Activated CD4-positive, alpha-beta memory T cell treated with anti-CD3 and anti-CD28 coated beads, Interleukin-2, amount 10 ng/mL, durations not matched to agents 7 days and 5 days (primary cell): ENCODE results near the gene ACTG1. TPM values are rescaled to one million over a fixed set of nuclear protein-coding genes. Genes with fewer than 3 reads are reported as not detected.

Source experiments
- CTCF ChIA-PET: fragments of 350-600 bp; sonication (Branson Sonifier 250); formaldehyde crosslinking; loops from one replicate; lab custom pipeline; 2021; ENCODE audit warnings: antibody characterized with exemption, inconsistent platforms; lab: Charles Lee
- POLR2A ChIA-PET: fragments of 350-600 bp; sonication (Branson Sonifier 250); formaldehyde crosslinking; loops from one replicate; lab custom pipeline; 2021; ENCODE audit warnings: antibody characterized with exemption; lab: Charles Lee
- DNase-seq: peaks from one replicate; pipeline ENCODE4 v3.0.0-alpha.2; 2020
- H3K27ac Mint-ChIP-seq: one replicate; pipeline ENCODE4 v1.8.0; 2021; ENCODE audit warnings: mild to moderate bottlenecking, mixed read lengths
- H3K27me3 Mint-ChIP-seq: one replicate; pipeline ENCODE4 v1.8.0; 2021; ENCODE audit warnings: mixed read lengths
- H3K36me3 Mint-ChIP-seq: one replicate; pipeline ENCODE4 v1.8.0; 2021; ENCODE audit warnings: low read depth, mixed read lengths
- H3K4me1 Mint-ChIP-seq: one replicate; pipeline ENCODE4 v1.8.0; 2021; ENCODE audit warnings: mixed read lengths
- H3K4me3 Mint-ChIP-seq: one replicate; pipeline ENCODE4 v1.8.0; 2021; ENCODE audit warnings: mild to moderate bottlenecking, mixed read lengths
- H3K9me3 Mint-ChIP-seq: one replicate; pipeline ENCODE4 v1.8.0; 2021; ENCODE audit warnings: mixed read lengths
- total RNA-seq, 2 experiments: library from RNA; stranded (reverse); gene quantifications; one replicate each; pipeline ENCODE4 v1.2.3, GENCODE V29; 2021

Gene ACTG1
- total RNA-seq: 1,000 to 10,000 TPM; 3,658 to 3,769 TPM

DNA sequence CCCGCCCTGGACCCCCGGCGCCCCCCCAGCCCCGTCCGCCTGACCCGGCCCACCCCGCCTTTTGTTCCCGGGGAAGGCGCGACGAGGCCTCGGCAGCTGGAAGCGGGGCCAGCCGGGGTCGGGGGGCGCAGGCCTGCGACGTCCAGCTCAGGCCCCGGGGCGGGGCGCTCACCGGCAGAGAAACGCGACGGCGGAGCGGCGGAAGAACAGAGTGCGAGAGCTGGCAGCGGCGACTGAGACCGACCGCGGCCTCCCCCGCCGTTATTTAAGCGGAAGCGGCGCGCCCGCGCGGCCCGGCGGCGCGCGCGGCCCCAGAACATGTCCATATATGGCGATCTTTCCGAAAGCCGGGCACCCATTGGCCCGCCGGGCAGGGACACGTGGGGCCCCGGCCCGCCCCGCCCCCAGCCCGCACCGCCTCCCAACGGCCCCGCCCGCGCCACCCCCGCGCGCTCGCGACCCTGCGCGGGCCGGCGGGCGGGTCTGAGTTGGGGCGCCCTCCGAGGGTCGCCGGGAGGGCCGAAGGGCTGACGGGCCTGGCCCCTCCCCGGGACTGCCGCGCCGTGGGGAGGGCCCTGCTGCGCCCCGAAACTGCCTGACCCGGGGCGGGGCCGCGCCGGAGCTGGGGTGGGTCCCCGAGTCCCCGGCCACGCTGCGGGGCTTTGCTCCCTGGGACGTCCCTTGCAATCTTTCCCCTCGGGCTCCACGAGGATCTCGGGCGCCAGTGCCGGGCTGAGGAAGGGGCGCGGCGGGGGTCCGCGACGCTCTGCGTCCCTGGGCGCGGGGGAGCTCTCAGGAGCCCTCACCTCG is at the start of gene ACTG1:
Gene ACTG1 (minus strand): TSS at position 238 of the 810 bp plus-strand sequence. CDS start 445 bp downstream, outside the sequence.
- ChIA-PET CTCF (interaction anchor here (1.3 kb wide), 1 partner anchor 9 kb away, joined by 3 read pairs; no protein-coding TSS in a partner anchor), POLR2A (interaction anchor here (0.8 to 4.2 kb wide), 19 partner anchors 12 to 1367 kb away, joined by 3 to 24 read pairs (median 3); partner anchors contain the start of genes ARL16, BAHCC1, FAAP100 and HGS)
- Mint-ChIP-seq H3K4me1 (peaks cover 39% of the 10 kb centered on the region), H3K36me3 (peaks cover 49% of the 10 kb centered on the region), H3K27me3 (no peaks in the 10 kb centered on the region), H3K4me3 (peak within 1 kb of the TSS; percentile 93), H3K27ac (peak within 1 kb of the TSS; percentile 90), H3K9me3 (no peaks in the 10 kb centered on the region)
- peak; percentile 92 for DNase-seq

DNA sequence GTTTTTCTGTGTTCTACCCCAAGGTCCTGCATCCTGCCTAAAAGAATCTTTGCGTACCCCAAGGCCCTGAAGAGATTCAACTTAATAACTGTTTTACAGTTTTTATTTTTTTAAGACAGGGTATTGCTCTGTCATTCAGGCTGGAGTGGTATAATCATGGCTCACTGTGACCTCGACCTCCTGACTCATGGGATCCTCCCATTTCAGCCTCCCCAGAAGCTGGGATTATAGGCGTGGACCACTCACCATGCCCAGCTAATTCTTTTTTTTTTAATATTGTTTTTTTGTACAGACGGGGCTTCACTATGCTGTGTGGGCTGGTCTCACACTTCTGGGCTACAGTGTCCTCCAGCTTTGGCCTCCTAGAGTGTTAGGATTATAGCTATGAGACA is 48.9 kb upstream of the ACTG1 start:
- Mint-ChIP-seq H3K27ac (no peak overlapping the region), H3K9me3 (no peaks in the 10 kb centered on the region)
- POLR2A ChIA-PET: interaction anchor here (0.8 to 0.9 kb wide), 2 partner anchors 9 to 42 kb away, joined by 3 to 7 read pairs; partner anchors contain the start of gene FAAP100

DNA sequence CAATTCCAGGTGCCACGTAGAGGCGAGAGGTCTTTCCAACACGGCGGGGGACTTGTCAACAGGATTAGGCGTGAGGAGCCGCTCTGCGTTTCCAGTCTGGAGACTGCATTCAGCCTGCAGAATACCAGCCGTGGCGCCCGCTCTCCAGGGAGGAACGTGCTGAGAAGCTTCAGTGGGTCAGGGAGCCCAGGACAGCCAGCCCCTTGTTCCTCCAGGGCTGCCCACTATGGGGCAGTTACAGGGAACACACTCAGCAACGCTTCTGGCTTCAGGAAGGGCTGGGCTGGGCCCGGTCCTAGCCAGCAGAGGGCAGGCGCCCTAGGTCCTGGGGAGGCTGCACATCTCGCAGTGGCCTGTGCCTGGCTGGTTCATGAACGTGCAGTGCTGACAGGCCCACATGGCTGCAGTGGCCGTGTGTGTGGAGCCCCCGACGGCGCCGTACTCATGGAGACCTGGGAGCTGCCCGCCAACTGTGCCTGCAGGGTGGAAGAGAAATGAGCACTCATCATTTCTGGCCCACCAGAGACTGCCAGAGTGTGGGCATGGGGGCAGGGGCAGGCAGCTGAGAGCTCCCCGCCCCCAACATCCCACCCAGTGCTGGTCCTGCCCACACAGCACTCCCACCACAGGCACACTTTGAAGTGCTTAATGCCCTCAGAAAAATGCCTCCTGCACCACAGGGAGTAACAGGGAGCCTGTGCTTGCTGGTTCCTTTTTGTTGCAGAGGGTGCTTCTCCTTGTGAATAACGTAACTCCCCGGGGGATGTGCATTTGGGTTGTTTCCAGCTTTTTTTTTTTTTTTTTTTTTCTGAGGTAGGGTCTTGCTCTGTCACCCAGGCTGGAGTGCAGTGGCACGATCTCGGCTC is 46.6 kb upstream of the ACTG1 start:
- H3K36me3 Mint-ChIP-seq: peaks cover 26% of the 10 kb centered on the region
- no peak for DNase-seq
- ChIA-PET CTCF (no interaction called here), POLR2A (no interaction called here)
- H3K27ac Mint-ChIP-seq: no peak overlapping the region
- H3K27me3 Mint-ChIP-seq: no peaks in the 10 kb centered on the region
- H3K4me3 Mint-ChIP-seq: no peak overlapping the region
- H3K9me3 Mint-ChIP-seq: no peaks in the 10 kb centered on the region
- peaks cover 4% of the 10 kb centered on the region for H3K4me1 Mint-ChIP-seq

More for the DNA sequence above, 48.9 kb upstream of the ACTG1 start:
- Mint-ChIP-seq H3K4me3 (no peak overlapping the region), H3K27me3 (no peaks in the 10 kb centered on the region), H3K36me3 (peaks cover 46% of the 10 kb centered on the region), H3K4me1 (no peaks in the 10 kb centered on the region)
- no peak for DNase-seq
- CTCF ChIA-PET: interaction anchor here (1.2 to 2.3 kb wide), 2 partner anchors 10 to 40 kb away, joined by 3 to 7 read pairs; partner anchors contain the start of gene FAAP100

DNA sequence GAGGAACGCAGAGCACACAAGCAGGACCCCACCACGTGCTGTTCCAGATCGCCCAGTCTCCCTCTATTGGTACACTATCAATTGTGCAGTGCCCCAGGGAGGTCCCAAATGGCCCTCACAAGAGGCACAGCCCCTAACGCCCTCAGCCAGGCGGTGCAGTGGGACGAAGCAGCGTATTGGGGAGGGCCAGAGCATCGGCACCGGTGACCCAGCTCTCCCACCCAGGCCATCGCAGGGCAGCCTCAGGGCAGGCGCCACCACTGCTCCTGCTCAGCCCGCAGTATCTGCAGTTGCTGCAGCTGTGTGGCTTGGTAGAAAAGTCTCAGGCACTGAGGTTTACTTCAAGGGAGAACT is 45.5 kb upstream of the ACTG1 start:
- ChIA-PET CTCF (interaction anchor here (1.1 kb wide), 1 partner anchor 12 kb away, joined by 3 read pairs; no protein-coding TSS in a partner anchor), POLR2A (no interaction called here)
- Mint-ChIP-seq H3K27ac (no peak overlapping the region), H3K4me3 (no peak overlapping the region), H3K9me3 (no peaks in the 10 kb centered on the region), H3K27me3 (no peaks in the 10 kb centered on the region), H3K36me3 (peaks cover 26% of the 10 kb centered on the region), H3K4me1 (peaks cover 14% of the 10 kb centered on the region)
- no peak for DNase-seq

DNA sequence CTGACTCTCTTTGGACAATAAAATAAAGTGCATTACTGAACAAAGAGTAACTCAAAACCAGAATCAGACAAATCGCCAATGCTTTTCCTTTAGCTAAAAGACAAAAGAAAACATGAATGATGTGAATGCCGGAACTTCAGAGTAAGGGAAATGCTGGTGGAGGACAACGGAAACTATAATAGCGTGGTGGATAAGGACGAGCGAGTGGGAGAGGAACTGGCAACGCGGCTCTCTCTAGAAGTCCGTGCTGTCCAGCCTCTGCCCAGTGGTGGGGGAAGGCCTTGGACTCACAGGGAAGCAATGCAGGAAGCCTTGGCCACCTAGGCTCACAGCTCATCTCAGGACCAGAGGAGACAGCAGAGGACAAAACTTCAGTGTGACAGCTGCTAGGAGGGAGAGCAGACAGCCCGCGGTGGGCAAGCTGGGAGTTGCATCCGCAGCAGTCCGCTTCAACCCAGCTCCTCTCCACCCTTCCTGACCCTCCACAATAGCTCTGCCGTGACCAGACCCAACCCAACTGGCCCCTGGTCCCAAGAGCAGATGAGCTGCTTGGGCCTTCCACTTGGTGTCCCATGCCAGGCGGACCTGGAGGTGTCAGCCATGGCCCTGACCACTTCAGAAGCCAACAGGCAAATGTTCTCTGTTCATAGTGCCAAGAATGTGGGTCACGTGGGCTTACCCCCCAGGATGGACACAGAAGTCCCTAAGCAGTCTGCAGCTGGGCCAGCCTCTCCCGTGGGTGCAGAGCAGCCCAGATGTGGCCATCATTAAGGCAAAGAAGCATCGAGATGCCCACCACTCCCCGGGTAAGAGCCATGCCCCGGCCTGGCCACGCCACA is 44.9 kb upstream of the ACTG1 start:
- DNase-seq: no peak
- no peak overlapping the region for H3K4me3 Mint-ChIP-seq
- peaks cover 17% of the 10 kb centered on the region for H3K4me1 Mint-ChIP-seq
- ChIA-PET POLR2A (interaction anchor here (0.6 kb wide), 1 partner anchor 74 kb away, joined by 3 read pairs; no protein-coding TSS in a partner anchor), CTCF (interaction anchor here (1.1 to 1.2 kb wide), 2 partner anchors 11 to 44 kb away, joined by 3 read pairs; no protein-coding TSS in a partner anchor)
- H3K9me3 Mint-ChIP-seq: no peaks in the 10 kb centered on the region
- no peaks in the 10 kb centered on the region for H3K27me3 Mint-ChIP-seq
- peaks cover 23% of the 10 kb centered on the region for H3K36me3 Mint-ChIP-seq
- H3K27ac Mint-ChIP-seq: peak overlapping the region; percentile 4

DNA sequence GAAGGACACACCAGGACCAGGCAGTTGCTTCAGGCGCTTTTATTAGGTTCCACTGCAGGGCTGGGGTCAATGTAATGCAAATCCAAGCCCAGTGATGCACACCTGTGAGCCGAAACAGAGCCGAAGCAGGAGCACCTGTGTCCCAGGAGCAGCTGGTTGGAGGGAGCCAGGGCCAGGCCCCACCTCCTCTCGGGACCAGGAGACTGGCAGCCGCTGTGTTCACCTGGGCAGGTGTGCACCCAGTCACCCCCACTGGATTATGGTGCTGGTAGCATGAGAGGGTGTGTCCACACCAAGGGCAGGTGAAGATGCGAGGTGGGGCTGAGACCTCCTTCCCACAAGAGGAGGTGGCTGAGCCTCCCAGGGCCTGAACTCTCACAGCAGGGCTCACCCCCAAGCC is 44.3 kb upstream of the ACTG1 start:
- no peak for DNase-seq
- no peaks in the 10 kb centered on the region for H3K27me3 Mint-ChIP-seq
- peak overlapping the region; percentile 4 for H3K27ac Mint-ChIP-seq
- ChIA-PET POLR2A (no interaction called here), CTCF (interaction anchor here (1.1 to 1.2 kb wide), 2 partner anchors 11 to 44 kb away, joined by 3 read pairs; no protein-coding TSS in a partner anchor)
- peaks cover 17% of the 10 kb centered on the region for H3K4me1 Mint-ChIP-seq
- H3K36me3 Mint-ChIP-seq: peaks cover 21% of the 10 kb centered on the region
- no peak overlapping the region for H3K4me3 Mint-ChIP-seq
- no peaks in the 10 kb centered on the region for H3K9me3 Mint-ChIP-seq

DNA sequence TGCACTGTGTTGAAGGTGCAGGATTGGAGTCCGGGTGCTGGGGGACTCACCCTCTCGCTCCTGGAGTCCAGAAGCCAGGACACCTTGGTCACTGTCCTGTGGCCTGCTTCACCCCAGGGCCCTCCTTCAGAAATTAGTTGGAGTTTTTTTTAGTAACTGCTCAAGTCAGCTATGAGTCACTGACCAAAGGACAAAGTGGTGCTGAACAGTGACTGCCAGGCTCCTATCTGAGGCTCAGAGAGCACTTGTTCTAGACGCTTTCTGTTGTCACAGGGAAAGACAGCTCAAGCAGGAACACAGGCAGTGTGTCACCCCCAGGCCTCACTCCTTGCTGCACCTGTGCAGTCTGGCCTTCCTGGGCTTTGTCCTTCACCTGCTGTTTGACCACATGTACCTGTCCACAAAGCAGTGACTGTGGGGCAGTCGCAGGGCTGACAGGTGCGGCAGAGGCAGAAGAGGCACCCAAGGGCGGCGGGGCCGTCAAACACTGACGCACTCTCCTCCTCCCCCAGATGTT is 43.6 kb upstream of the ACTG1 start:
- H3K27me3 Mint-ChIP-seq: no peaks in the 10 kb centered on the region
- no peak overlapping the region for H3K27ac Mint-ChIP-seq
- H3K4me3 Mint-ChIP-seq: no peak overlapping the region
- CTCF ChIA-PET: no interaction called here
- DNase-seq: no peak
- peaks cover 20% of the 10 kb centered on the region for H3K4me1 Mint-ChIP-seq
- peaks cover 18% of the 10 kb centered on the region for H3K36me3 Mint-ChIP-seq
- H3K9me3 Mint-ChIP-seq: no peaks in the 10 kb centered on the region
- POLR2A ChIA-PET: no interaction called here

DNA sequence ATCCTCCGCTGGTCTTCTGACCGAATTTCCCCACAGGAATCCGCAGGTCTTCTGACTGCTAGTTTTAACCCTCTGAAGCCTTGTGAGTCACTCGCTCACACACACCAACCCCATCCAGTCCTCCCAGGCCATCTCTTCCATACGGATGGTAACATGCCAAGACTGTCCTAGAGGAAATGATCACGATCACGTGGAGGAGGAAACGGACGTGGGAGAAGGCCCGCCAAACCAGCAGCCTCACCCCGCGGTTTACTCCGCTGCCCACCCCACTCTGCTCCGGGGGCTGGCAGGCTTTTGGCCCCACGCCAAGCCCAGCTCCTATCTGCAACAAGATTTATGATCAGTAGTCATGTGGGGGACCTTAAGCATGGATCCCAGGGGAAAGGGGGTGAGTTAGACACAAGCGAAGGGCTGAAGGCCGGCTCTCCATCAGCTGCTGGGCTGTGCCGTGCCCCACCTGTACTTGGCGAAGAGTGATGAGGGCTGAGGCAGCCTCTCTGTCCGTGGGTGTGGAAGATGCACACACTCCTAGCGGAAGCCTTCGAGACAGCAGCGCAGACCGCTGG is 41.1 kb upstream of the ACTG1 start:
- no peaks in the 10 kb centered on the region for H3K9me3 Mint-ChIP-seq
- peaks cover 22% of the 10 kb centered on the region for H3K36me3 Mint-ChIP-seq
- peak overlapping the region; percentile 83 for H3K4me3 Mint-ChIP-seq
- DNase-seq: no peak
- H3K4me1 Mint-ChIP-seq: peaks cover 35% of the 10 kb centered on the region
- ChIA-PET CTCF (no interaction called here), POLR2A (interaction anchor here (2.3 kb wide), 1 partner anchor 43 kb away, joined by 24 read pairs; the partner anchor contains the start of gene ACTG1)
- H3K27ac Mint-ChIP-seq: peak overlapping the region; percentile 89
- no peaks in the 10 kb centered on the region for H3K27me3 Mint-ChIP-seq

DNA sequence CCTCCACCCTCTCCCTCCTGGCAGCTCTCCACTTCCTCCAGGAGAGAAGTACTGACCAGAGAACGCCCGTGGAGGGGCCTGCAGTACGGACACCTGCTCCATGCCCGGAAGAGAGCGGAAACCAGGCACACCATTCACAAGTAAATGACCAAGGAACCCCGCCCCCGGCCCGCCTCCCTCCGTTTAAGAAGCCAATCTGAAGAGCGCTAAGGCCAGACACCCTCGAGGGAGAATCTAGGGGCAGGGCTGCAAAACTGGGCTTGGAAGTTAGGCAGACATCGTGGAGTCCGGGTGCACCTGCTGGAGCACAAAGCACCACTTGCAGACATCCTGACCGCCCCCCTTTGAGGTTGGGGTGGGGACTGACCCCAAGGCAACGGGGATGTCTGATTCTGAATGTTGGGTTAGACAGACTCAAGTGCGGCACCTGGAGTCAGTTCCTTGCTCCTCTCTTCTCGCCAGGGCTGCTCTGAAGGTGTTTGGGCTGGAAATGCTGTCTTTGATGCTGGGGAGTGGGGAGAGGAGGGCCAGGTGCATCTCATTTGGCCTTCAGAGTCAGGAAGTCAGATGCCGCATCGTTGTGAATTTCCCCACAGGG is 40.5 kb upstream of the ACTG1 start:
- Mint-ChIP-seq H3K9me3 (no peaks in the 10 kb centered on the region), H3K4me3 (peak overlapping the region; percentile 83), H3K27ac (peak overlapping the region; percentile 89), H3K4me1 (peaks cover 35% of the 10 kb centered on the region), H3K36me3 (peaks cover 19% of the 10 kb centered on the region), H3K27me3 (no peaks in the 10 kb centered on the region)
- ChIA-PET POLR2A (interaction anchor here (0.8 to 2.5 kb wide), 8 partner anchors 8 to 307 kb away, joined by 3 to 24 read pairs (median 4); partner anchors contain the start of gene ACTG1), CTCF (interaction anchor here (1.2 to 2.2 kb wide), 3 partner anchors 9 to 48 kb away, joined by 4 to 7 read pairs (median 4); no protein-coding TSS in a partner anchor)
- peak; percentile 85 for DNase-seq

DNA sequence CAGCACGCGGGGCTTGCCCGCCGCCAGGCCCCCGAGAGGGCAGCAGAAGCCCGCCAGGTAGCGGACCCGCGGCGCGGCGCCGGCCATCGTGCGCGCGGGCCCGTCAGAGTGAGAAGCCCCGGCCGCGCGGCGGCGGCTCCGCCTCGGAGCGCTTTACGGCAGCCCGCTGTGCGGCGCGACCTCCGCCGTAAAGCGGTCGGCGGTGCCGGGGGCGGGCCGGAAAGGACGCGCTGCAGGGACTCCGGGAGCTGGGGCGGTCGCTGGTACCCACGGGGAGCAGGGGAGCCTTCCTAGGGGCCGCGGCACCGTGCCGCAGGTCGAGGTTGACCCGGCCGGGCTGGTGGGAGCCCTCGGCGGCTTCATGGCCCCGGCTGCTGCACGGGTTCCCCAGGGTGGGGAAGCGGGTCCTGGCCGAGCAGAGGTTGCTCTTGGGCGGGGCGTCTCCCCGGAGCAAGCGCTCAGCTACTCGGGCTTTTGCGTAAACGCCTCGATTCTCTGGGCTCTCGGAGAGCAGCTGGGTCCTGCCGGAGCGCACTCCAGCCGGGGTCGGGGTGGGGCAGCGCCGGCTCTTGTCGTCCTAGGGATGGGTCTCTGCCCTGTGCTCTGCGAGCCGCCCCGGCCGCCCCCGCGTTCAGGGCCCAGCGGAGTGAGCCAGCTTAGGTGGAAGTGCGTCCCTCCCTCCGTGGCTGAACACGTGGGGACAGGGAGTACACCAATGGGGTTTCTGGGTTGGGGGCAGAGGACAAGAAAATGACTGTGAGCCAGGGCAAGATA is 39.8 kb upstream of the ACTG1 start, which contains the start of gene FAAP100:
Gene FAAP100 (minus strand): TSS at position 110 of the 774 bp plus-strand sequence. CDS start 23 bp downstream, at position 87.
- POLR2A ChIA-PET: interaction anchor here (0.8 to 2.5 kb wide), 15 partner anchors 9 to 306 kb away, joined by 3 to 24 read pairs (median 4); partner anchors contain the start of genes ACTG1, ARL16 and HGS
- CTCF ChIA-PET: interaction anchor here (0.8 to 2.2 kb wide), 5 partner anchors 10 to 68 kb away, joined by 3 to 9 read pairs (median 4); no protein-coding TSS in a partner anchor
- DNase-seq: peak; percentile 86
- Mint-ChIP-seq H3K36me3 (peaks cover 15% of the 10 kb centered on the region), H3K27ac (peak within 1 kb of the TSS; percentile 89), H3K27me3 (no peaks in the 10 kb centered on the region), H3K4me3 (peak within 1 kb of the TSS; percentile 83), H3K9me3 (no peaks in the 10 kb centered on the region), H3K4me1 (peaks cover 35% of the 10 kb centered on the region)
